H1 (cell line): ENCODE results near the gene KSR2. TPM values are rescaled to one million over a fixed set of nuclear protein-coding genes. Genes with fewer than 3 reads are reported as not detected.

Experiments used
- CHD1 ChIP-seq: IDR thresholded peaks from 2 replicates; pipeline ENCODE4 v1.6.1; 2012; ENCODE audit warnings: low read depth, low read length, improper control_type of control experiment
- CHD2 ChIP-seq: IDR thresholded peaks from 2 replicates; pipeline ENCODE4 v1.6.1; 2012; ENCODE audit warnings: low read length, improper control_type of control experiment
- EGR1 ChIP-seq: IDR thresholded peaks from 2 replicates; pipeline ENCODE4 v1.6.1; 2011; ENCODE audit warnings: low read depth, low read length, borderline replicate concordance
- GTF2F1 ChIP-seq: IDR thresholded peaks from 2 replicates; pipeline ENCODE4 v1.6.1; 2012; ENCODE audit warnings: low read depth, low read length, improper control_type of control experiment, borderline replicate concordance
- TBP ChIP-seq: IDR thresholded peaks from 2 replicates; pipeline ENCODE4 v1.6.1; 2011; ENCODE audit warnings: low read depth, low read length, improper control_type of control experiment
- polyA plus RNA-seq, 7 experiments: library from polyadenylated mRNA; depleted of rRNA in 3 of 7; stranded (reverse) in 5 of 7; unstranded in 2 of 7; fragments of >200 nt in 5 of 7; fragments of 200-250 nt in 2 of 7; gene quantifications; 1 replicate in 5 of 7; 2 replicates in 1 of 7; 4 replicates in 1 of 7; pipeline versions ENCODE4 v1.2.1 to v1.2.3, GENCODE V29; 2011 to 2013; ENCODE audit warnings: missing spikeins in 2 of 7, mixed read lengths in 2 of 7
- total RNA-seq: library from RNA; stranded (reverse); fragmentation: NEBNext Ultra II Directional; extraction: Animal tissue kit (Norgen Biotek cat#: 25700); gene quantifications from 2 replicates; pipeline ENCODE4 v1.2.1, GENCODE V29; 2021
- TF ChIP-seq, protein P1 (sequence below): fragments of 300-600 bp; sonication (generic); IDR thresholded peaks from 2 replicates; pipeline ENCODE4 v1.7.1; 2012; ENCODE audit warnings: low read length, moderate library complexity, mild to moderate bottlenecking, inconsistent platforms; ENCODE audit not compliant: insufficient replicate concordance
- TF ChIP-seq, protein P2 (sequence below): IDR thresholded peaks from 2 replicates; pipeline ENCODE4 v1.6.1; 2012; ENCODE audit warnings: inconsistent platforms

Gene KSR2
- total and polyA plus RNA-seq, 2 of the 8 experiments (the other 6 are each of a cell fraction or from before 2014, with no cell fraction given): 0.74 to 2.2 TPM

DNA sequence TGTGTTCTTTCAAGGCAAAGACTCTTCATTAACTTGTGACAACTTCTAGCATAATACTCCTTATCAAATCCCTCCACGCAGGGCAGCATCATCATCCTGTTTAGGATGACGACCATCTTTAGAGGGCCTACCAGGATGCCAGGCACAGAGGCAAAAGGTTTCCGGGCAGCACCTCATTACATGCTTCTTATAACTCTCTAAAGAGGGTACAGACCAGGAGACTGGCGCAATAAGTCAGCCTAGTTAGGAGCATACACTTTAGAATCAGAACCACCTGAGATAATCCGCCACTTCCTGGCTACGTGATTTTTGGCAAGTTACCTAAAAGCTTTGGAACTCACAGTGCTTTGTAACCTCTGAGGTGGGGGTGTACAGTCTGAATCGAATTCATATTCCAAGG is 471.4 kb downstream of the KSR2 start (continued):
- TF ChIP-seq, protein P1, sequence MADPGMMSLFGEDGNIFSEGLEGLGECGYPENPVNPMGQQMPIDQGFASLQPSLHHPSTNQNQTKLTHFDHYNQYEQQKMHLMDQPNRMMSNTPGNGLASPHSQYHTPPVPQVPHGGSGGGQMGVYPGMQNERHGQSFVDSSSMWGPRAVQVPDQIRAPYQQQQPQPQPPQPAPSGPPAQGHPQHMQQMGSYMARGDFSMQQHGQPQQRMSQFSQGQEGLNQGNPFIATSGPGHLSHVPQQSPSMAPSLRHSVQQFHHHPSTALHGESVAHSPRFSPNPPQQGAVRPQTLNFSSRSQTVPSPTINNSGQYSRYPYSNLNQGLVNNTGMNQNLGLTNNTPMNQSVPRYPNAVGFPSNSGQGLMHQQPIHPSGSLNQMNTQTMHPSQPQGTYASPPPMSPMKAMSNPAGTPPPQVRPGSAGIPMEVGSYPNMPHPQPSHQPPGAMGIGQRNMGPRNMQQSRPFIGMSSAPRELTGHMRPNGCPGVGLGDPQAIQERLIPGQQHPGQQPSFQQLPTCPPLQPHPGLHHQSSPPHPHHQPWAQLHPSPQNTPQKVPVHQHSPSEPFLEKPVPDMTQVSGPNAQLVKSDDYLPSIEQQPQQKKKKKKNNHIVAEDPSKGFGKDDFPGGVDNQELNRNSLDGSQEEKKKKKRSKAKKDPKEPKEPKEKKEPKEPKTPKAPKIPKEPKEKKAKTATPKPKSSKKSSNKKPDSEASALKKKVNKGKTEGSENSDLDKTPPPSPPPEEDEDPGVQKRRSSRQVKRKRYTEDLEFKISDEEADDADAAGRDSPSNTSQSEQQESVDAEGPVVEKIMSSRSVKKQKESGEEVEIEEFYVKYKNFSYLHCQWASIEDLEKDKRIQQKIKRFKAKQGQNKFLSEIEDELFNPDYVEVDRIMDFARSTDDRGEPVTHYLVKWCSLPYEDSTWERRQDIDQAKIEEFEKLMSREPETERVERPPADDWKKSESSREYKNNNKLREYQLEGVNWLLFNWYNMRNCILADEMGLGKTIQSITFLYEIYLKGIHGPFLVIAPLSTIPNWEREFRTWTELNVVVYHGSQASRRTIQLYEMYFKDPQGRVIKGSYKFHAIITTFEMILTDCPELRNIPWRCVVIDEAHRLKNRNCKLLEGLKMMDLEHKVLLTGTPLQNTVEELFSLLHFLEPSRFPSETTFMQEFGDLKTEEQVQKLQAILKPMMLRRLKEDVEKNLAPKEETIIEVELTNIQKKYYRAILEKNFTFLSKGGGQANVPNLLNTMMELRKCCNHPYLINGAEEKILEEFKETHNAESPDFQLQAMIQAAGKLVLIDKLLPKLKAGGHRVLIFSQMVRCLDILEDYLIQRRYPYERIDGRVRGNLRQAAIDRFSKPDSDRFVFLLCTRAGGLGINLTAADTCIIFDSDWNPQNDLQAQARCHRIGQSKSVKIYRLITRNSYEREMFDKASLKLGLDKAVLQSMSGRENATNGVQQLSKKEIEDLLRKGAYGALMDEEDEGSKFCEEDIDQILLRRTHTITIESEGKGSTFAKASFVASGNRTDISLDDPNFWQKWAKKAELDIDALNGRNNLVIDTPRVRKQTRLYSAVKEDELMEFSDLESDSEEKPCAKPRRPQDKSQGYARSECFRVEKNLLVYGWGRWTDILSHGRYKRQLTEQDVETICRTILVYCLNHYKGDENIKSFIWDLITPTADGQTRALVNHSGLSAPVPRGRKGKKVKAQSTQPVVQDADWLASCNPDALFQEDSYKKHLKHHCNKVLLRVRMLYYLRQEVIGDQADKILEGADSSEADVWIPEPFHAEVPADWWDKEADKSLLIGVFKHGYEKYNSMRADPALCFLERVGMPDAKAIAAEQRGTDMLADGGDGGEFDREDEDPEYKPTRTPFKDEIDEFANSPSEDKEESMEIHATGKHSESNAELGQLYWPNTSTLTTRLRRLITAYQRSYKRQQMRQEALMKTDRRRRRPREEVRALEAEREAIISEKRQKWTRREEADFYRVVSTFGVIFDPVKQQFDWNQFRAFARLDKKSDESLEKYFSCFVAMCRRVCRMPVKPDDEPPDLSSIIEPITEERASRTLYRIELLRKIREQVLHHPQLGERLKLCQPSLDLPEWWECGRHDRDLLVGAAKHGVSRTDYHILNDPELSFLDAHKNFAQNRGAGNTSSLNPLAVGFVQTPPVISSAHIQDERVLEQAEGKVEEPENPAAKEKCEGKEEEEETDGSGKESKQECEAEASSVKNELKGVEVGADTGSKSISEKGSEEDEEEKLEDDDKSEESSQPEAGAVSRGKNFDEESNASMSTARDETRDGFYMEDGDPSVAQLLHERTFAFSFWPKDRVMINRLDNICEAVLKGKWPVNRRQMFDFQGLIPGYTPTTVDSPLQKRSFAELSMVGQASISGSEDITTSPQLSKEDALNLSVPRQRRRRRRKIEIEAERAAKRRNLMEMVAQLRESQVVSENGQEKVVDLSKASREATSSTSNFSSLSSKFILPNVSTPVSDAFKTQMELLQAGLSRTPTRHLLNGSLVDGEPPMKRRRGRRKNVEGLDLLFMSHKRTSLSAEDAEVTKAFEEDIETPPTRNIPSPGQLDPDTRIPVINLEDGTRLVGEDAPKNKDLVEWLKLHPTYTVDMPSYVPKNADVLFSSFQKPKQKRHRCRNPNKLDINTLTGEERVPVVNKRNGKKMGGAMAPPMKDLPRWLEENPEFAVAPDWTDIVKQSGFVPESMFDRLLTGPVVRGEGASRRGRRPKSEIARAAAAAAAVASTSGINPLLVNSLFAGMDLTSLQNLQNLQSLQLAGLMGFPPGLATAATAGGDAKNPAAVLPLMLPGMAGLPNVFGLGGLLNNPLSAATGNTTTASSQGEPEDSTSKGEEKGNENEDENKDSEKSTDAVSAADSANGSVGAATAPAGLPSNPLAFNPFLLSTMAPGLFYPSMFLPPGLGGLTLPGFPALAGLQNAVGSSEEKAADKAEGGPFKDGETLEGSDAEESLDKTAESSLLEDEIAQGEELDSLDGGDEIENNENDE: no peak
- TF ChIP-seq GTF2F1: no peak
- no peak for TF ChIP-seq EGR1
- TF ChIP-seq CHD1: no peak
- no peak for TF ChIP-seq CHD2
- TF ChIP-seq, protein P2, sequence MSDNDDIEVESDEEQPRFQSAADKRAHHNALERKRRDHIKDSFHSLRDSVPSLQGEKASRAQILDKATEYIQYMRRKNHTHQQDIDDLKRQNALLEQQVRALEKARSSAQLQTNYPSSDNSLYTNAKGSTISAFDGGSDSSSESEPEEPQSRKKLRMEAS: no peak
- no peak for TF ChIP-seq TBP
